Activated T-cell treated with anti-CD3 and anti-CD28 coated beads for 48 hours (primary cell): ENCODE measurements around the gene LMF1.

Experiments
- DNase-seq: peaks from one replicate; pipeline ENCODE4 v3.0.0-alpha.2; 2020; ENCODE audit warnings: low read depth

Gene LMF1

GRCh38 chr16:911604-912321, 59.0 kb downstream of the LMF1 start:
- no peak for DNase-seq

GRCh38 chr16:911101-911500, 59.7 kb downstream of the LMF1 start:
- DNase-seq: no peak

- no peak for DNase-seq
Measured at GRCh38 chr16:910181-910580, 60.6 kb downstream of the LMF1 start.

DNA sequence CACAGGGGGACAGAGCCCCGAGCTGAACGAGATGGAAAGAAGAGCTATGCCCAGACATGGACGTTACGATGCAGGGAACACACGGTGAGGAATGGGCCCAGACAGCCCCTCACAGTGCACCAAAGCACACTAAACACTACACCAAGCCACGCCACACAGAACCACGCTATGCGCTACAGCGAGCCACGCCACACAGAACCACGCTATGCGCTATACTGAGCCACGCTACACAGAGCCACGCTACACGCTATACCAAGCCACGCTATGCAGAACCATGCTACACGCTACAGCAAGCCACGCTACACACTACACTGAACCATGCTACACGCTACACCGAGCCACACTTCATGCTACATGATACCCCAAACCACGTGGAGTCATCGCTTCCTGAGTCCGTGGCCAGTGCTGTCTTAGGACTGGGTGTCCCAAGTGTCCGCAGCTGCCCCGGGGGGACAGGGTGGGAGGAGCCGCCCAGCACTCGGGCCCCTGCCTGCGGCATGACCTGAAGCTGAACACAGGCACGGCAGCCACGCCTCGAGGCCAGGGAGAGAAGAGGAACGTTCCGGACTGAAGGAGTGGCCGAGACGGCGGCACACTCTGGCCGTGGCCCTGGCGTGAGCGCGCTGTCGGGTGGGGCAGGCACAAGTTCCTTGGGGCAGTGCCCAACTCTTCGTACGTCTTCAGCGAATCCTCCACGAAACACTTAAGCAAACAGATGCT, 61.3 kb downstream of the LMF1 start:
- no peak for DNase-seq

GRCh38 chr16:908526-909155, 62.1 kb downstream of the LMF1 start:
- no peak for DNase-seq

- DNase-seq: no peak
Measured at GRCh38 chr16:907842-908241, 62.9 kb downstream of the LMF1 start.

GRCh38 chr16:907361-907760, 63.4 kb downstream of the LMF1 start:
- no peak for DNase-seq

GRCh38 chr16:906296-906695, 64.5 kb downstream of the LMF1 start:
- DNase-seq: no peak

DNA sequence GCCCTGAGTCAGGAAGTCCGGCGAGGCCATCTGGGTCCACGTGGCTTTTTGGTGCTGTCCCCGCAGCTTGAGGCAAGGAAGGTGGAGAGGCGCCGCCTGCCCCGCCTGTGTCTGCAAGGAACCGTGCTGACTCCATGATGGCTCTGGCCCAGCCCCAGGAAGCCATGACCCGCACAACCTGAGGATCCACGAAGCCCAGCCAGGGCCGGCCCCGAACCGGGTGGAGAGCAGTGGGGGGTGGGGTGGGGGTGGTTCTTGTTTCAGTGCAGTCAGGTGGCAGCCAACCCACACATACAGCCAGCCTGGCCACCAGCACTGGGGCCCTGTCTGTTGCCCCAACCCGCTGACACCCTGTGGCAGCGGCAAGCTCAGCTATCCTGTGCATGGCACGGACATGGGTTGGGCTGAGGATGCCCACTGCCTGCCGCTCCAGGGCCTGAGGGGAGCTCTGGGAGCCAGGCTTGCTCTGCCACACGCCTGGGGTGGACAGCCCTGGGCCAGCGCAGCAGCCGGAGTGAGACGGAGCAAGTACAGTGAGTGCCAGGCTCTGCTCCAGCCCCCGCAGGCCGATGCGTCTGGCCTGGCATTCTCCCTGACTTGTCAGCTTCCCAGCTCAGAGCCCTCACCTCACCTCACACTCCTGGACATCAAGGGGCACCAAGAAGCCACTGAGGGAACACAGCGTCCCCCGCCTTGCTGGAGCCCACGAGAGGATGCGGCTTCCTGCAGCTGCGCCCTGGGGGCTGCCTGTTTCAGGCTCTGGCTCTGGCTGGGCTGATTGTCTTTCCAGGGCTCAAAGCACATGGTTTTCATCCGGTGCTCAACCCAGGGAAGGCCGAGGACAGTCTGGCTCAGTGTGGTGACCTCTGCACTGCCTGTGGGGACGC, 68.8 kb downstream of the LMF1 start:
- DNase-seq: no peak

- DNase-seq: no peak
Measured at GRCh38 chr16:901149-901548, 69.6 kb downstream of the LMF1 start.

- no peak for DNase-seq
Measured at GRCh38 chr16:900211-900610, 70.6 kb downstream of the LMF1 start.

- no peak for DNase-seq
Measured at GRCh38 chr16:899683-900060, 71.1 kb downstream of the LMF1 start.

DNA sequence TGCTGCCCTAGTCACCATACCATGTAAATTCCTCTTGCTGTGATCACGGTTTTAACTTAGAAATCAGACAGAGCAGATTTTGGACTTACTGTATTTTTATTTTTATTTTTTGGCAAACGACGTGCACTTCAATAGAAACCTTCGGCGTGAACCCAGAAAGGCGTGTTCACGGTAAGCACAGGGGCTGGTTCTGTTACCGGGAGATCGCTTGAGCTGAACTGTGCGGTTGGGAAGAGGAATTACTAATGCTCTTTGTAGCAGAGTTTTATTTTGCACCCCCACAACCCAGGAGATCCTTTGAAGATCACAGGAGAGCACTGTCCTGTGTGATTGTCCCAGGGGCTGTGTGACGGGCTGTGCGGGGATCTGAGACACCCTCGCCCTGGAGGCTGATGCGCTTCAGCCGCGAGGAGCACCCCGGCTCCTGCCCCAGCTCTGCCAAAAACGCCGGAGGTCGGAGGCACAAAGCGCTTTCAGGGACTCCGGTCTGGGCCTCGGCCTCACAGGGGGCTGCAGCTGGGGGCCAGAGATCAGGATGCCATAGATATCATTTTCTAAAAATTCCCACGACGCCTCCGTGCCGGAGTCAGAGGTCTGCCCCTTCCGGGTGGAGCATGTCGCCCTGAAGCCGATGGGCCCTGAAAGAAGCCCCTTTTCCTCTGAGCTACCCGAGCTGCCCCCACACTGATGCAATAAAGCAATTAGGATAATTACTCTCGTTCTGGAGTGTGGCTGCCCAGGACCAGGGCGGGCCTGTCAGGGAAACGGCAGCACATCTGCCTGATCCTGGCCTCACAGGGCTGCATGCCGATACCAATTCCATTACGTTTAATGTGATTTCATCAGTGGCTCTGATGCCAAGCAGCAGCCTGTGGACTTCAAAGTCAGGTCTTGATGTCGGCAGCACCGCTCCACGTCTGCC, 71.8 kb downstream of the LMF1 start:
- no peak for DNase-seq

GRCh38 chr16:898216-898615, 72.6 kb downstream of the LMF1 start:
- DNase-seq: no peak

DNA sequence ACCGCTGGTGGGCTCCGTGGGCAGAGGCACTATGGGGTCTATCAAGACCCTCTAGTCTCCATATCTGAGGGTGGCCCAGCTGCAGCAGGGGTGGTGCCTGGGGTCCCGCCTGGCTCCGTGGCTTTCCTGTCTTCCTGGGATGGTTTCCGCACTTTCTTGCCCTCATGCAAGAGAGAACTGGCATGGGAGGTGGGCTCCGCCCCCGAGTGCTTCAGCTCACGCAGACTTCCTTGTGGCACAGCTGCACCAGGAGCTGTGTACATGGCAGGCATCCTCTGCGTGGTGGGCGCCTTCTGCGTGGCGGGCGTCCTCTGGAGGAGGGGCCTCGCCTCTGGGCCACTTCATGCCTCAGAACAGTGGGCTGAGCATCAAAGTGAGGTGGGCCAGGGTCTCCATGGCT, 73.1 kb downstream of the LMF1 start:
- DNase-seq: no peak

GRCh38 chr16:897200-897543, 73.6 kb downstream of the LMF1 start:
- no peak for DNase-seq

DNA sequence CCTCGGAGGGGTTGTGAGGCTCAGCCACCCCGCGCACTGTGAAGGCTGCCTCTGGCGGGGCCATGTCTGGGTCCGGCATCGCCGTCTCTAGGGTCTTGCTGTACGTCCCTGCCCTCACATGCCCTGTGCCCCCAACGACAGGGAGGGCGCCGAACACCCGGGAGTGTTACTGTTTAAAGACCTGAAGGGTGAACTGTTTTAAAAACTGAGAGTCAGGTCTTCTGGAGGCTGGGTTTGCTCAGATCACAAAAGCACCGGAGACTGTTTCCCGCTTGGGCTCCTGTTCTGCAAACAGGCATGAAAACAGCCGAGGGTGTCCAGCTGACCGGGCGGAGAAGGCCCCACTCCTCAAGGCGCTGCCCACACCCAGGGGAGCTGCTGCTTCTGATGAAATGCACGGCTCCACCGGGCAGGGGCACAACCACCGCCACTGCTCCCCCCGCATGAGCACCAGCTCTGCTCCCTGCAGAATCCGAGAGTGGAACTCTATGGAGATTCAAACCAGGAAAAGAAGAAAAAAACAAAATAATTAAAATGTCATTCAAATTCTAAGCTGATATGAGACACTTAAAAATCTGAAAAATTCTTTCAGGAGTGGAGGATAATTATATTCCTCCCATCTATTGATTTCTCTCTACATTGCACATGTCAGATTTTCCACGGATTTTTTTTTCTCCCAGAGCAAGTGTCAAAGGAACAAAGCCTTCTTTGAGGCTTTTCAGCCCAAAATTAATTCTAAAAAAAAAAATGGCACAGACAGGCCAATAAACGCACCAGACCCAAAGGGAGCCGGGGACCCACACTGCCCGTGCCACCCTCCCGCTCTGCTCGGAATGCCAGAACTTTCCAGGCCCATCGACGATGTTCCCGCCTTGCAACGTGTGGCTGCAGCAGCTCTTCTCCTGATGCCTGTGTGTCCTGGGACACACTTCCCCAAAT, 74.3 kb downstream of the LMF1 start:
- DNase-seq: no peak

DNA sequence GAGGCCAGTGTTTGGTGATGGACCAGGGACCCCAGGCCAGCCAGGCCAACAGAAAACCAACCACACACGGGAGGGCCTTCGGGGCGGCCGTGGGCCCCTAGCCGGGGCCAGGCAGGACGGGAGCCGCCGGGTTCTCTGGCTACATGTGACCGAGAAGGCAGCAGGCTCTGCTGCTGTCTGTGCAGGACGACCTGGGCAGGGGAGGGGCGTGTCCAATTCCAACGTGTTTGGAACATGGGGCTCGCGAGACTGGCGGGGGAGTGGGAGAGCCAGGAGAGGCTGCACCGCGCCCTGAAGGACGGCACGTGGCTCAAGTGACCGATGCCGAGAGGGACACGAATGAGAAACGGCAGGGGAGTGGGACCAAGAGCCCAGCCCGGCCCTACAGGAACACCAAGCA, 75.4 kb downstream of the LMF1 start:
- DNase-seq: no peak

DNA sequence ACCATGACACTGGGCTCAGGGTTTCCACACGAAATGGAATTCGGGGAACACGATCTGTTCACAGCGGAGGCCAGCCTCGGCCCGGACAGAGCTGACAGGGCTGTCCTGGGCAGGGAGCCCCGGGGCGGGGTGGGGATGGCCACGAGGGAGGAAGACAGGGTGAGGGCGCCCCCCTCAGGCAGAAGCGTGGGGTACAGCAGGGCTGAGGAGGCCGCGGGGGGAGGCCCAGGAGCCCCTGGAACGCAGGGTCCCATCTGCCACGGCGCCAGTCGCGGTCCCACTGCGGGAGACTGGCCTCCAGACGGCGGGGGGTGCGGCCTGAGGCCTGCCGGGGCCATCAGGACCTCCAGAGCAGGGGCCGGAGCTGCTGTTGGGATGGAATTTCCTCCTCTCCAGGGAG, 75.9 kb downstream of the LMF1 start:
- DNase-seq: no peak

DNA sequence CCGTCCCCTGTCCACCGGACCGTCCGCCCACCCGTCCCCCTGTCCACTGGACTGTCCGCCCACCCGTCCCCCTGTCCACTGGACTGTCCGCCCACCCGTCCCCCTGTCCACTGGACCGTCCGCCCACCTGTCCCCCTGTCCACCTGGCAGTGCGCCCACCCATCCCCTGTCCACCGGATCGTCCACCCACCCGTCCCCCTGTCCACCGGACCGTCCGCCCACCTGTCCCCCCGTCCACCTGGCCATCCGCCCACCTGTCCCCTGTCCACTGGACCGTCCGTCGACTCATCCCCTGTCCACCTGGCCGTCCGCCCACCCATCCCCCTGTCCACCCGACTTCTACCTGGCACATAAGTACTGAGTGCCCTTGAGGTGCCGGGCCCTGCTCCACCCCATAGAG, 76.6 kb downstream of the LMF1 start:
- DNase-seq: no peak
